Stimulated activated CD8-positive, alpha-beta memory T cell treated with anti-CD3 and anti-CD28 coated beads, Interleukin-12 subunit alpha, Interleukin-12 subunit beta, amount 100 ng/mL, for 4 hours (primary cell): Measurements from ENCODE around the gene TNS3.

Experiments
- DNase-seq: peaks from one replicate; pipeline ENCODE4 v3.0.0-alpha.2; 2020; ENCODE audit warnings: low read depth

The TNS3 gene

GRCh38 chr7:47361236-47361635, 220.7 kb downstream of the TNS3 start:
- DNase-seq, result no peak

DNA sequence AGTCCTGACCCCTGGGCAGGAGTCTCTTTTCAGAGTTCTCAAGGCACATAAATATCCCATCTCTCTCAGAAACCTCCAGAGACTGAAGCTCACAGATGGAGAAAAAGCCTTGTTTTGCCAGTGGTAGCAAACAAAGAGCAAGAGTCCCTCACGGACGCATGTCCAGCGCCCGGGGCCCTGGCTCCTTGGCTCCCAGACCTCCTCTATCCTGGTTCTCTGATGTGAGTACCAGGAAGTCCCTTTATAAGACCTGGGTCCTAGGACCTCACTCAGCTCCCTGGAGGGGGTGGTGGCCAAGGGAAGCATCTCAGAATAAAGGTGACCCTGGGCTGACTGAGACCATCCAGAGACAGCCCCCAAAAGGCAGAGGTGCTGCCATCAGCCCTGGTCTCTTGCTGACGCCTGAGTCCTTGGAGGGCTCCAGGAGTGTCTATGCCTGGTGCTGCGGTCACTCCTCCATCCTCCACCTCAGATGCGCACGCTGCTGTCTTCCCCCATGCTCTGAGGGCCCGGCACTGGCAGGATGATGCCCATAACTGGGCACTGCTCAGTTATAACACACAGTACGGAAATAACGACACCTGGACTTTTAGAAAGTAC, 221.5 kb downstream of the TNS3 start:
- no peak for DNase-seq

DNA sequence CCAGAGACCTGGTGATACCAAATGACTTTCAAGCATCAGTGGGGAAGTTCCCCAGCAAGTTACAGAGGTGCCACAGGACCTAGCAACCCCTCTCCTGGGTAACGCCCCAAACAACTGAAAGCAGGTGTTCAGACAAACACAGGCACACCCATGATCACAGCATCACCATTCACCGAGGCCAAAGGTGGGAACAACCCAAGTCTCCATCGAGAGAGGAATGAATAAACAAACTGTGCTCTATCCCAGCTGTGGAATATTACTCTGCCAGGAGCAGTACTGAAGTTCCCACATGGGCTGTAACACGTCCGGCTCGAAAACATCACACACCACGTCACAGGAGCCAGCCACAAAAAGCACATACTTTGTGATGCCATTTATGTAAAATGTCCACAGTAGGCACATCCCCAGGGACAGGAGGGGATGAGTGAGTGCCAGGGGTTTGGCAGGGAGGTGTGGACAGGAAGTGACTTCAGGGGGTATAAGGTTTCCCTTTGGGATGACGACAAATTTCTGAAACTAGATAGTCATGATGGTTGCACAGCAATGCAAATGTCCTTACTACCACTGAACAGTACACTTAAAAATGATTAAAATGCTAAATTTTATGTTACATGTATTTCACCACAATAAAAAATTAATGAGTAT, 222.8 kb downstream of the TNS3 start:
- DNase-seq, result no peak

DNA sequence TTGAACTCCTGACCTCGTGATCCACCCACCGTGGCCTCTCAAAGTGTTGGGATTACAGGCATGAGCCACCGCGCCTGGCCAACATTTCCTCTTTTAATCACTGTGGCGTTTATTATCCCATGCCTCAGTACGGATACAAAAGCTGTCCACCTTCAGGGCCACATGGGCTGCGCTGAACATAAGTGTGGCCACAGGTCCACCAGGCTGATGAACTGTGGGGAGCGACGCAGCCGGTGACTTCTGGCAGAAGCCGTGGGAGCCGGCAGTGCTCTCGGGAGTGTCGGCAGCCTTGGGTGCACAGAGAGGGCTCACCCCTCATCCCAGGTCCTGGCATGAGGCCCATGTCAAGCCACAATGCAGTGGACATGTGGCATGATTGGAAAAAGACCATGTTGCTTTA, 223.6 kb downstream of the TNS3 start:
- no peak for DNase-seq

DNA sequence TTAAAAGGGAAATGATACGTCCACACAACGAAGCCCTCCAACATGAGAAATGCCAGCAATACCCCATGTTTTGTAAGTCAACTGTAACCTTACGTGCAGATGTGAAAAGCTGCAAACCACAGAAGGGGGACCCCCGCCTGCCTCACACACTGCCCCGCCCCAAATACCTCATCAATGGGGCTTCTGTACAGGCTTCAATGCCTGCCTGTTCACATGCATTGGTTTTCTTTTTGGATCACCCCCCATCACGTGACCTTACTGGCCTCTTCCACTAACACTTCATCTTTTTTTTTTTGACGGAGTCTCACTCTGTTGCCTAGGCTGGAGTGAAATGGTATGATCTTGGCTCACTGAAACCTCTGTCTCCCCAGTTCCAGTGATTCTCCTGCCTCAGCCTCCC, 224.0 kb downstream of the TNS3 start:
- DNase-seq, result no peak

DNA sequence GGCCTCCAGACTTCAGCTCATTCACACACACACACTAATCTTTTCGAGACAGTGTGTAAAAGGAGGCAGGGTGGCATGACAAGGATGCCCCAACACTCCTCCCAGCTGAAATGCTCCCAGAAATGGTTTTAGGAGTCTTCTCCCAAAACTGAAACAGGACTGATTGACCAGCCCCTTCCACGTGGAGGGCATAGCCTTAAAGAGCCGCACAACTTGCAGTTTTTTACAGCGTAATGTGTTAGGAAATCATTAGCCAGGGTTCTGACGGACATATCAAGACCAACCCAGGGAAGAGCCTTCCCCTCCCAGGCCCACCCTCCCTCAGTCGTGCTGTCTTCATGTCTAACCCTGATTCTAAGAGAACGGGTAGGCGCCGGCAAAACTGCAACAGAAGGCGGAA, 224.6 kb downstream of the TNS3 start:
- no peak for DNase-seq

DNA sequence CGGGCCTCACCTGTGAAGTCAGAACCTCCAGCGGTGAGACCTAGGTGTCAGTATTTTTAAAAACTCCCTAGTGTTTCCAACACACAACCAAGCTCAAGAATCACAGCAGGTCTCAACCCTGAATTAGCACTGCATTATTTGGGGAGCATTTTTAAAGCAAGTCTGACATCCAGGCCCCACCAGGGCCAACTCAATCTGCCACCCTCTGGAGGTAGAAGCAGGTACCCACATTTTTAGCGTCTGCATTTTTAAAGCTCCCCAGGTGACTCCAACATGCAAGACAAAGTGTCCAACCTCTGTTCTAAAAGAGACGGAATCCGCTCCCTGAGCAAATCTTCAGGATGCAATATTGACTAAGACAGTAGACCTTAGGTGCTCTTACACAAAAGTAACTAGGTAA, 225.7 kb downstream of the TNS3 start:
- no peak for DNase-seq

- DNase-seq, result no peak
These were observed 226.2 kb downstream of the TNS3 start for GRCh38 chr7:47355684-47356083.

- DNase-seq, result no peak
These were observed 226.9 kb downstream of the TNS3 start for GRCh38 chr7:47354831-47355541.

- DNase-seq, result no peak
These were observed 227.8 kb downstream of the TNS3 start for GRCh38 chr7:47354071-47354470.

- DNase-seq, result no peak
These were observed 229.4 kb downstream of the TNS3 start for GRCh38 chr7:47352394-47352968.

DNA sequence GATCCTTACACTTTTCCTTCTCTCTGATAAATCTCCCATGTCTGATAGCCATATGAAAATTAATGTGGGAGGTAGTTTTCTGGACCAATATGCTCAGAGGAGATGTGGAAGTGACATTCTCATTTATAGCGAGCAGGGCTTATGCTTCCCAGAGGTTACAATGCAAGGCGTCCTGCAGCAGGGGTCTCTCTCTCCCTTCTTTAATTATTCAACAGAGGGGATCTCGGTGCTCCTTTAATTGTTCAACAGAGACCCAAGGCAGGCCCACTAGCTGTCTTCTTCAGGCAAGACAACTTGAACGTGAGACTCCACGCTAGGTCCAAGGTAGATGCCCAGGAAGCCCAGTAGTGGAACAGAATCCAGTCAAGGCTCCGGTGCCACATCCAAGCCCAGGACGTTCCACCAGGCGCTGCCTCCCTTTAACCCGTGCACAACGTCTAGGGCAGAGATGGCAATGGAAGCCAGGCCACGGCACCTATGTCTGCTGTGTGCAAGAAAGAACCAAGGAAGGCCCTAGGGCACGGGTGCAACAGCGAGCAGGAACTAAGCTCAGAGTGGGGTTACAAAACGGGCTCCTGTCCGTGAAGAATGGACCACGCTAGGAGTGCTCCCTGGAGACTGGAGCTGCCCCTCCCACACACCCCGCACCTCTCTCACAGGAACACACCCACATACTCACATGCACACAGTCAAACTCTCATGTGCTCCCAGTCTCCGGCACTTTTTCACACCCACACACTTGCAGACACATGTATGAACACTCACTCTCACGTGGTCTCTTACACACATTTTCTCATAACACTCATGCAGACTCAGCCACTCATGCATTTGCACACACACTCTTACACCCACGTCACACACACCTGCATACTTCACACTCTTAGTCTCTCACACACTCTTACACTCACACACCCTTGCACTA, 230.4 kb downstream of the TNS3 start:
- DNase-seq, result no peak

DNA sequence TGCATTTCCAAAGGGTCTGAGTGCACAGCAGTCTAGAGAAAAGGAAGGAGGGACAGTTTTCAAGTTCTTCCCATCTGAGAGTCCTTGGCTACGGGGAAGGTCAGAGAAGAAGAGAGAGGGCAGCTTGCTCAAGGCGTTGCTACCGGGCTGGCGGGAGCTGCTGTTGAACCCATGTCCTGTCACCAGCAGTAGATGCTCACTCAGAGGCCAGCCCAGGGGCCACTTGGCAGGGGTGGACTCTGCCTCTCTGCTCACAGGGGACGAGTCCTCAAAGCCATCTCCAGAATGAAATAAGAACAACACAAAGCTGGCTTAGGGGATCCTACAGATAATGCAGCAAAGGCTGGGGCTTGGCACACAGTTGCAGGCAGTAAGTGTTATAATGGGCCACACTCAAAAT, 231.5 kb downstream of the TNS3 start:
- DNase-seq, result no peak

DNA sequence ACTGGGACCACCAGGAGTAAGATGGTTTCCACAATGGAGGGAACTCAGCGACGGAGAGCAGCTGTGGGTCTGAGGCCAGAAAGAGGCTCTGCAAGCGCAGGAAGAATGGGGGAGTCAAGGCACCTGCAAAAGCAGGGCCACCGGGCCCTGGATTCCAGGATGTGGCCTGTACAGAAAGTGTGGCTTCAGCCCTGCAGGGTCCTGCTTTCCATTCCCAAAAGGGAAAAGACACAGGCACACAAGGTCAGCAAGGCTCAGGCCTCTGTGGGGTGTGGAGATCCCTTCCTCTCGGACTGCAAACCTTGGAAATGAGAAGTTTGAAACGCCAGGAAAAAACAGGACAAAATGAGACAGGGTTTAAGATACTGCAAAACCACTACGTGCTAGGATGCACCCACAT, 232.5 kb downstream of the TNS3 start:
- DNase-seq, result no peak

DNA sequence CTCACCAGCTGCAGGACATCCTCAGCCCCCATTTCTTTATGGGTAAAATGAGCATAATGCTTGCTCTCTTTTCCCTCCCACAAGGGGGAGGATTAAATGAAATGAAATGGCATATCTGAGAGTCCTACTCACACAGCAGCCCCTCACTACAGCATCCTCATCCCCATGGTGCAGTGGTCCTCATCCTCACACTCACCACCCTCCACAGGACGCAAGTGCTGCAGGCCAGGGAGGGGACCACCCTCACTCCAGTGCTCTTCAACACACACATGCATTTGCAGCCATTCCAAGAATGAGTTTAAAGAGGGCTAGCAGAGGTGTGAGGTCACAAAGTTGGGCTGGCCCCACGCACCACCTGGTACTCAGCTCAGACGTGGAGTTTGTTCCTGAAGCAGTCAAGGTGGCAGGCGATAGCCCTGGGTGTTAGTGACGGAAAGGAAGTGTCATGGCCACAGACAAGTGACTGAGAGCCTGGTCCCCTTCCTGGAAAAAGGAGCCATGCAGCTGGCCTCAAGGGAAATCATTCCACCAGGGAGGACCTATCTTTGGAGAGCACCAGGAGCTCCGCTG, 234.0 kb downstream of the TNS3 start:
- no peak for DNase-seq

- DNase-seq, result no peak
These were observed 234.6 kb downstream of the TNS3 start for GRCh38 chr7:47347346-47347745.

- no peak for DNase-seq
These were observed 235.5 kb downstream of the TNS3 start for GRCh38 chr7:47346377-47346914.

GRCh38 chr7:47345857-47346298, 236.0 kb downstream of the TNS3 start:
- no peak for DNase-seq

- DNase-seq, result no peak
These were observed 237.5 kb downstream of the TNS3 start for GRCh38 chr7:47344171-47344955.

GRCh38 chr7:47343061-47343455, 238.9 kb downstream of the TNS3 start:
- DNase-seq, result no peak
